Measurements from ENCODE around the gene TBRG4. TPM values are rescaled to one million over a fixed set of nuclear protein-coding genes. Genes with fewer than 3 reads are reported as not detected.
A peak's percentile ranks its signal among the peaks of the same experiment; 100 is the strongest.
"Not testable (repeated sequence)": the region's sequence is repeated elsewhere in the genome, so short reads cannot be mapped to it uniquely, and the experiment has no call there.

Gene TBRG4
- total RNA-seq: 60.7 TPM

- DNase-seq (ENCODE audit: low spot score in 2 of 2) (peak; percentile 84 to 89), FAIRE-seq (no peak)
Observed at GRCh38 chr7:45111298-45112223, at the start of gene TBRG4. TBRG4 (minus strand) TSS chr7:45111697; CDS start chr7:45109237, 2,460 bp downstream.

GRCh38 chr7:45161138-45161537 is 49.6 kb upstream of the TBRG4 start:
- no peak for FAIRE-seq
- no peak for DNase-seq (ENCODE audit: low spot score in 2 of 2)

DNA sequence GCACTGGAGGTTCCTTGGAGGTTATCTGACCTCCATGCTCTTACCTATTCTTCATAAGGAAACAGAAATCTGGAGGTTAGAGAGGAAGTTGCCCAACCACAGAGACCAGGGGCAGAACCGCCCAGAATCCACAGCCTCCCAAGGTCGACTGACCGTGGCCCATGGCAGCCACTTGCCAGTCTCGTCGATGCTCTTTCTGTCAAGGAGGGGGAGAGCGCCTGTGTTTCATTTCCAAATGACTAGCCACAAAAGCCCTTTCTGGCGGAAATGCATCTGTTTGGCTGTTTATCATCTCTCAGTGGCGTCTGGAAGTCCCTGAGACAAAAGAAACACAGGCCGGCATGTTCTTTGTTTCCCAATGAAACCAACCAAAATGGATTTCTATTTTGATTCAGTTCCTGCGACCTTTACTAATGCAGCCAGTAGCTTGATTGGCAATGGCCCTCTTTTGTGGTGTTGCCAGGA is 49.0 kb upstream of the TBRG4 start:
- no peak for FAIRE-seq
- peak in 1 of 2 donors; percentile 48 for DNase-seq (ENCODE audit: low spot score in 2 of 2)

- no peak for DNase-seq (ENCODE audit: low spot score in 2 of 2)
- FAIRE-seq: no peak
Observed at GRCh38 chr7:45159296-45159695, 47.8 kb upstream of the TBRG4 start.

DNA sequence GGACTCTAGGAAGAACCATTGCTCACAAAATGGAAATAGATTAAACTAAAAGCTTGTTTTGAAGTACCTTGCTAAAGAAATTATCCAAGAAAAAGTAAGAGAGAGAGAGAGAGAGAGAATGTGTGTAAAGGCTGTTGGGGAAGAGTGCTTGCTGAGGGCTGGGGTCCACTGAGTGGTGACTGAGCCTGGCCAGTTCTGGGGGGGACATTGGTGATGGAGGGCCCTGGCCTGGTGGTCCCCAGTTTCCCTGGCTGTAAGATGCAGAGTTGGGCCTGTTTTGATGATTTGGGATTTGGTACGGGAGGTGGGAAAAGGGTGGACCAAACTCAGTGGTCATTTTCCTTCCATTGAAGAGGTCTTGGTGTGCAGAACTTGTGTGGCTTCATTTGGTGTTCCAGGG is 47.0 kb upstream of the TBRG4 start:
- DNase-seq (ENCODE audit: low spot score in 2 of 2): no peak
- no peak for FAIRE-seq

- FAIRE-seq (no peak), DNase-seq (ENCODE audit: low spot score in 2 of 2) (peak in 1 of 2 donors; percentile 44)
Observed at GRCh38 chr7:45157653-45158401, 46.3 kb upstream of the TBRG4 start, which contains the start of gene RAMP3. RAMP3 (plus strand) TSS chr7:45157791; CDS start chr7:45157829, 38 bp downstream.

- FAIRE-seq (no peak), DNase-seq (ENCODE audit: low spot score in 2 of 2) (no peak)
Observed at GRCh38 chr7:45157286-45157652, 45.8 kb upstream of the TBRG4 start.

- no peak for DNase-seq (ENCODE audit: low spot score in 2 of 2)
- no peak for FAIRE-seq
Observed at GRCh38 chr7:45156516-45157272, 45.2 kb upstream of the TBRG4 start.

DNA sequence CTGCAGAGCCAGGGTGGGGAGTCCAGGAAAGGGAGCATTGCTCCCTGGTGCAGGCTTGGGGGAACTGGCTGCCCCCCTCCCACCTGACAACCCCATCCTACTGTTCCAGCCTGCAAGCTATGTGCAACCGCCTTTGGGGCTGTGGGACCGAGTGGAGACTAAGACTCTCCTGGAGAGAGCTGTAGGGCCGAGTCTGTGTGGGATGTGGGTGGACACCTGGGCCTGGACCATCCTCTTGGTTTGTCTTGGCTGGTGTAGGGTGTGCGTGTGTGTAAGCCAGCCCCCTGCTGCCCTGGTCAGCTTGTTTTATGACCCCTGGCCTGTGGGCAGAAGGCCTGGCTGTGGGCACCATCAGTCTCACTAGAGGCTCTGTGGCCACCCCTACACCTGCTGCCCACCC is 44.4 kb upstream of the TBRG4 start:
- DNase-seq (ENCODE audit: low spot score in 2 of 2) (no peak), FAIRE-seq (no peak)

DNA sequence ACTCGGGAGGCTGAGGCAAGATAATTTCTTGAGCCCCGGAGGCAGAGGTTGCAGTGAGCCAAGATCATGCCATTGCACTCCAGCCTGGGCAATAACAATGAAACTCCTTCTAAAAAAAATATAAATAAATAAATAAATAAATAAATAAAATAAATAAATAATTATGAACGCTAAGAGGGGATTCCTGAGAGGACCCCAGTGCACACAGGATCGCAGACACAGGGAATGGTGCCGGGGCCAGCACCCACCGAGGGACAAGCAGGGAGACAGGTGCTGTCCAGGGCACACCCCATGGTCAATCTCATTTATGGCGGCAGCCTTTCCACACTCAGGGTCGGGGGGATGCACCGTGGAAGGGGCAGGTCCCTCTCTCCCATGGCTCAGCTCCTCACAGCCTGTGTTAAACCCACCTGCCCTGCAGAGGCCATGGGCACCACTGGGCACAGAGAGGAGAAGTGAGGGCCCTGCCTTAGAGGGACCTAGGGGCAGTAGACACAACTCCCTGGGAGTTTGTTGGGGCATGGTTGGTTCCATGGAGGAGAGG is 43.9 kb upstream of the TBRG4 start:
- no peak for FAIRE-seq
- no peak for DNase-seq (ENCODE audit: low spot score in 2 of 2)

- not testable (repeated sequence) for FAIRE-seq; DNase-seq (ENCODE audit: low spot score in 2 of 2)
Observed at GRCh38 chr7:45153861-45154260, 42.4 kb upstream of the TBRG4 start.

DNA sequence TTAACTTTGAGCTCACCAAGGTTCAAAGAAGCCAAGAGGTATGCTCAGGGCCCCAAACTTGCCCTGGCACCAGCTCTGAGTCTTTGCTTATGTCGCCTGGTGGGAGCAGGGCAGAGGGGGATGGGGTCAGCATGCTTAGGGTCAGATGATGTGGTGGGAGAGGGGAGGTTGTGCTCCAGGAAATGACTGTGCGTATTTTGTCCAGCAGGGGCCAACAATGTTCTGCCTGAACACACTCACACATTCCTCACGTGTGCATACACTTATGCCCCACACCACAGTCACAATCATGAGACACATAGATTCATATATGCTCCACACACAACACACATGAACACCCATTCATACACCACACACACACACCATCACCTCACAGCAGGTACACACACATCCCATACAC is 41.7 kb upstream of the TBRG4 start:
- no peak for DNase-seq (ENCODE audit: low spot score in 2 of 2)

GRCh38 chr7:45151967-45152366 is 40.5 kb upstream of the TBRG4 start:
- DNase-seq (ENCODE audit: low spot score in 2 of 2) (no peak), FAIRE-seq (no peak)

More for the DNA sequence above, 41.7 kb upstream of the TBRG4 start:
- FAIRE-seq: no peak

DNA sequence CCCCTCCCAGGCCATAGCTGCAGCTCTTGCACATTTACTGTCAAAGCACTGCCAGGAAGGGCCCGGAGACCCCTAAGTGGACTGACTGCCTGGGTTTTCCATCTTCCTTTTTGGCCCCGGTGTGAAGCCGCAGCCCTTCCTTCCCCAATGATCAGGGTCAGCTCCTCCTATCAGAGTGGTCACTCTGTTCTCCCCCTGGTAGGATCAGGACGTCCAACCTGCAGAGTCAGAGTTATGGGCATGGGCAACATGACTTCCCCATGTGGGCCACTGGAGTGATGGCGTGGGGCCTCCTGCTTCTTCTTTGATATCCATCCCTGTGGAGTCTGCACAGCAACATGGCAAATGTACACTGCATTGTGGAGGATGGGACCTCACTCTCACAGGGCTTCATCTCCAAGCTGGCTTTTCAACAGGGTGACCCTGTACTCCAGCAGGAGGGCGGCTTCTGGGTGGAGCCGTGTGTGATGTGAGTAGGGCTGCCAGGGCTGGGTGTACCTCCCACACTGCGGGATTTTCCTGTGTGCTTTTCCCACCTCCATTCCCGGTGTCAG is 39.7 kb upstream of the TBRG4 start:
- FAIRE-seq (no peak), DNase-seq (ENCODE audit: low spot score in 2 of 2) (no peak)

- FAIRE-seq (no peak), DNase-seq (ENCODE audit: low spot score in 2 of 2) (no peak)
Observed at GRCh38 chr7:45150199-45150598, 38.7 kb upstream of the TBRG4 start.

DNA sequence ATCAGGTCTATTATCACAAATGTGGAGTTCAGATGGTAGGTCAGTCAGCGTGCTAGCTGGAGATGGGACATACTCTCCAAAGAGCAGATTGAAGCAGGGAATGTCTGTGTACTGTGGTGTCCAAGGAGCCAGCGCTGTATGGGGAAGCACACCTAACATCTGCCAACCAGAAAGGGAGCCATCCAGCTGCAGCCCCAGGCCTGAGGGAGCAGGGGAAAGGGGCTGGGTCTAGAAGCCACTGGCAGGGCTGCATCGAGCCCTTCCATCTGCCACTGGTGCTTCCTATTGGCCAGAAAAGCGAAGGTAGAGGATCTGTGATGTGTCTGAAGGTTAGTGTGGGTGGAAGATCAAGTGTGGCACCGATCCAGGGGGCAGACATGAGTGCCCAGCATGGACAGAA is 38.1 kb upstream of the TBRG4 start:
- FAIRE-seq (no peak), DNase-seq (ENCODE audit: low spot score in 2 of 2) (no peak)

- FAIRE-seq: no peak
- DNase-seq (ENCODE audit: low spot score in 2 of 2): no peak
Observed at GRCh38 chr7:45148653-45148973, 37.1 kb upstream of the TBRG4 start.

DNA sequence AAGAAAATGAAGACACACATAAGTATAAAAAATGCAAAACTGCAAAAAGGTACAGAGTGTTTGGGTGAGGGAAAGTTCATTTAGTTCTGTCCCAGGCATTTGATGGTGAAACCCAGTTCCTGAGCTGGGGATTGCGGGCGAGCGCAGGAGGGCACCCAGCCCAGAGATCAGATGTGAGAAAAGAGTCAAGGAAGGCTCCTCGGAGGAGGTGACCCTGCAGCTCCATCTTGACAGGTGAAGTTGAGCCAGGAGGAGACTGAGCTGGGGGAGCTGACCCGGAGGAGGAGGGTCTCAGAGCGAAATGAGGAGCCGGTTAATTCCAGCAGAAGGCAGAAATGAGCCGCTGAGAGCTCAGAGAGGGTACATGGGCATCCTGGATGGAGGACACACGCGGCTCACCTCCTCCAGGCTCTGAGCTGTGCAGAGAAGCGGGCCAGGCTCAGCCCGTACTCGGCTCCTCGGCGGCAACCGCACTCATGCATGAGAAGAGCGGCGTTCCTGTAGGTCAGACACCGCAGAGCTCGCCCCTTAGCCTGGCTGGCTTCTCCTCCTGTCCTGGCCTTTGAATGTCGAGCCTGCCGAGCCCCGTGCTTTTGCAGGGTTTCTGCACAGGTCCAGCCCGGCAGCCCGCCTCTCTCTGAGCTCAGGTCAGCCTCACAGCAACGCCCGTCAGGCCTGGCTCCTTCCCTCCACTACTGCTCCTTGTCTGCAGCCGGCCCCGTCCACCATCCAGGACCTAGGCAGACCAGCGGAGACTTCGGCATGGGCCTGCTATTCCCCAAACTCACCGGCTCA is 36.6 kb upstream of the TBRG4 start:
- DNase-seq (ENCODE audit: low spot score in 2 of 2) (no peak), FAIRE-seq (no peak)

All from frontal cortex (tissue), 4 donors.